MM.1S (cell line): Measurements from ENCODE around the gene CLRN3.

ENCODE experiments used
- DNase-seq: peaks from one replicate; pipeline ENCODE4 v3.0.0-alpha.2; 2015
- H2AFZ ChIP-seq: fragments of 300-600 bp; sonication (generic); 2 replicates; pipeline ENCODE4 v1.6.0; 2016; ENCODE audit warnings: antibody characterized with exemption, low read length
- H3F3A ChIP-seq: fragments of 300-600 bp; sonication (generic); 2 replicates; pipeline ENCODE4 v1.6.1; 2016; ENCODE audit warnings: mild to moderate bottlenecking, antibody characterized with exemption, low read length, moderate library complexity, mixed read lengths; ENCODE audit not compliant: insufficient read depth
- H3K27ac ChIP-seq: fragments of 300-600 bp; sonication (generic); 2 replicates; pipeline ENCODE4 v1.5.1; 2016; ENCODE audit warnings: mild to moderate bottlenecking, low read length
- H3K27me3 ChIP-seq: fragments of 300-600 bp; sonication (generic); replicated peaks from 2 replicates; pipeline ENCODE4 v1.6.0; 2016; ENCODE audit warnings: low read length; ENCODE audit not compliant: insufficient read depth
- H3K36me3 ChIP-seq: fragments of 300-600 bp; sonication (generic); replicated peaks from 2 replicates; pipeline ENCODE4 v1.6.1; 2016; ENCODE audit warnings: mild to moderate bottlenecking, low read length, mixed read lengths; ENCODE audit not compliant: insufficient read depth
- H3K4me1 ChIP-seq: fragments of 300-600 bp; sonication (generic); 2 replicates; pipeline ENCODE4 v1.6.1; 2016; ENCODE audit warnings: low read length, mixed read lengths
- H3K4me2 ChIP-seq: fragments of 300-600 bp; sonication (generic); 2 replicates; pipeline ENCODE4 v1.6.0; 2016; ENCODE audit warnings: low read depth, low read length
- H3K4me3 ChIP-seq: fragments of 300-600 bp; sonication (generic); 2 replicates; pipeline ENCODE4 v1.5.1; 2016; ENCODE audit warnings: low read length, mixed read lengths
- H3K79me2 ChIP-seq: fragments of 300-600 bp; sonication (generic); 2 replicates; pipeline ENCODE4 v1.6.1; 2016; ENCODE audit warnings: mixed run types, low read length, mixed read lengths
- H3K9ac ChIP-seq: fragments of 300-600 bp; sonication (generic); 2 replicates; pipeline ENCODE4 v1.6.1; 2016; ENCODE audit warnings: low read length, mixed read lengths
- H3K9me2 ChIP-seq: fragments of 300-600 bp; sonication (generic); replicated peaks from 2 replicates; pipeline ENCODE4 v1.6.1; 2016; ENCODE audit warnings: mild to moderate bottlenecking, low read length, mixed read lengths; ENCODE audit not compliant: insufficient read depth
- H3K9me3 ChIP-seq: fragments of 300-600 bp; sonication (generic); replicated peaks from 2 replicates; pipeline ENCODE4 v1.6.1; 2016; ENCODE audit warnings: mild to moderate bottlenecking, low read length, mixed read lengths; ENCODE audit not compliant: insufficient read depth
- H4K20me1 ChIP-seq: fragments of 300-600 bp; sonication (generic); 2 replicates; pipeline ENCODE4 v1.6.1; 2016; ENCODE audit warnings: mild to moderate bottlenecking, low read length, moderate library complexity, mixed read lengths; ENCODE audit not compliant: insufficient read depth
- EZH2 ChIP-seq: fragments of 300-600 bp; sonication (generic); optimal IDR thresholded peaks from 2 replicates; pipeline ENCODE3; 2017; ENCODE audit warnings: low read depth, mild to moderate bottlenecking, antibody characterized with exemption, low read length, mixed read lengths
- EZH2phosphoT487 ChIP-seq: fragments of 300-600 bp; sonication (generic); IDR thresholded peaks from 2 replicates; pipeline ENCODE4 v1.6.1; 2018; ENCODE audit warnings: antibody characterized with exemption, low read length
- TF ChIP-seq, protein P1 (sequence below): fragments of 300-600 bp; sonication (generic); IDR thresholded peaks from 2 replicates; pipeline ENCODE4 v1.5.1; 2016; ENCODE audit warnings: antibody characterized with exemption, low read length, mixed read lengths

CLRN3 gene

GRCh38 chr10:127899766-127900387 is 7.1 kb upstream of the CLRN3 start:
- Histone ChIP-seq H3K4me2 (no peak overlapping the region), H3K79me2 (no peaks in the 10 kb centered on the region), H3K9me2 (no peaks in the 10 kb centered on the region), H3K9me3 (no peaks in the 10 kb centered on the region), H3K4me1 (no peaks in the 10 kb centered on the region), H3K4me3 (no peak overlapping the region), H3K9ac (no peak overlapping the region), H2AFZ (no peak overlapping the region), H3K27me3 (no peaks in the 10 kb centered on the region), H3K27ac (no peak overlapping the region), H3K36me3 (no peaks in the 10 kb centered on the region), H4K20me1 (no peaks in the 10 kb centered on the region), H3F3A (no peaks in the 10 kb centered on the region)
- no peak for DNase-seq
- no peak for TF ChIP-seq EZH2
- TF ChIP-seq, protein P1, sequence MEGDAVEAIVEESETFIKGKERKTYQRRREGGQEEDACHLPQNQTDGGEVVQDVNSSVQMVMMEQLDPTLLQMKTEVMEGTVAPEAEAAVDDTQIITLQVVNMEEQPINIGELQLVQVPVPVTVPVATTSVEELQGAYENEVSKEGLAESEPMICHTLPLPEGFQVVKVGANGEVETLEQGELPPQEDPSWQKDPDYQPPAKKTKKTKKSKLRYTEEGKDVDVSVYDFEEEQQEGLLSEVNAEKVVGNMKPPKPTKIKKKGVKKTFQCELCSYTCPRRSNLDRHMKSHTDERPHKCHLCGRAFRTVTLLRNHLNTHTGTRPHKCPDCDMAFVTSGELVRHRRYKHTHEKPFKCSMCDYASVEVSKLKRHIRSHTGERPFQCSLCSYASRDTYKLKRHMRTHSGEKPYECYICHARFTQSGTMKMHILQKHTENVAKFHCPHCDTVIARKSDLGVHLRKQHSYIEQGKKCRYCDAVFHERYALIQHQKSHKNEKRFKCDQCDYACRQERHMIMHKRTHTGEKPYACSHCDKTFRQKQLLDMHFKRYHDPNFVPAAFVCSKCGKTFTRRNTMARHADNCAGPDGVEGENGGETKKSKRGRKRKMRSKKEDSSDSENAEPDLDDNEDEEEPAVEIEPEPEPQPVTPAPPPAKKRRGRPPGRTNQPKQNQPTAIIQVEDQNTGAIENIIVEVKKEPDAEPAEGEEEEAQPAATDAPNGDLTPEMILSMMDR: no peak
- no peak for TF ChIP-seq EZH2phosphoT487

GRCh38 chr10:127897177-127897576 is 4.4 kb upstream of the CLRN3 start:
- Histone ChIP-seq H3K4me2 (no peak overlapping the region), H3K27ac (no peak overlapping the region), H3K27me3 (no peaks in the 10 kb centered on the region), H3K9ac (no peak overlapping the region), H2AFZ (no peak overlapping the region), H4K20me1 (no peaks in the 10 kb centered on the region), H3K9me2 (no peaks in the 10 kb centered on the region), H3F3A (no peaks in the 10 kb centered on the region), H3K4me1 (no peaks in the 10 kb centered on the region), H3K79me2 (no peaks in the 10 kb centered on the region), H3K36me3 (no peaks in the 10 kb centered on the region), H3K4me3 (no peak overlapping the region), H3K9me3 (no peaks in the 10 kb centered on the region)
- TF ChIP-seq EZH2phosphoT487 (no peak), EZH2 (no peak)
- TF ChIP-seq, protein P1: no peak
- DNase-seq: no peak

- Histone ChIP-seq H3K79me2 (no peaks in the 10 kb centered on the region), H3K4me3 (no peak overlapping the region), H4K20me1 (no peaks in the 10 kb centered on the region), H3K36me3 (no peaks in the 10 kb centered on the region), H3K9me2 (no peaks in the 10 kb centered on the region), H3K9ac (no peak overlapping the region), H3K27me3 (no peaks in the 10 kb centered on the region), H3K4me1 (no peaks in the 10 kb centered on the region), H3K9me3 (no peaks in the 10 kb centered on the region), H2AFZ (no peak overlapping the region), H3K4me2 (no peak overlapping the region), H3F3A (no peaks in the 10 kb centered on the region), H3K27ac (no peak overlapping the region)
- TF ChIP-seq EZH2: no peak
- no peak for TF ChIP-seq EZH2phosphoT487
- TF ChIP-seq, protein P1: no peak
- DNase-seq: no peak
These were observed 3.8 kb upstream of the CLRN3 start for GRCh38 chr10:127896590-127896989.
